ENCODE data around the gene FAM83D.

DNA sequence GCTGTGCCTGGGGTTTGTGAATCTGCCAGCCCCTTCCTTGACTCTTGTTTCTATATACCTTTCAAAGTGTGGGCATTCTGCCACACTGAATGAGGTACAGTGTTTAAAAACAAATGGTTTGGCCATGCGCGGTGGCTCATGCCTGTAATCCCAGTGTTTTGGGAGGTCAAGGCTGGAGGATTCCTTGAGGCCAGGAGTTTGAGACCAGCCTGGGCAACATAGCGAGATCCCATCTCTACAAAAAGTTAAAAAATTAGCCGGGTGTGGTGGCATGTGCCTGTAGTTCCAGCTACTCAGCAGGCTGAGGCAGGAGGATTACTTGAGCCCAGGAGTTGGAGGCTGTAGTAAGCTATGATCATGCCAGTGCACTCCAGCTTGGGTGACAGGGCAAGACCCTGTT lies 5.8 kb downstream of the FAM83D start:
- TF ChIP-seq, protein P1, sequence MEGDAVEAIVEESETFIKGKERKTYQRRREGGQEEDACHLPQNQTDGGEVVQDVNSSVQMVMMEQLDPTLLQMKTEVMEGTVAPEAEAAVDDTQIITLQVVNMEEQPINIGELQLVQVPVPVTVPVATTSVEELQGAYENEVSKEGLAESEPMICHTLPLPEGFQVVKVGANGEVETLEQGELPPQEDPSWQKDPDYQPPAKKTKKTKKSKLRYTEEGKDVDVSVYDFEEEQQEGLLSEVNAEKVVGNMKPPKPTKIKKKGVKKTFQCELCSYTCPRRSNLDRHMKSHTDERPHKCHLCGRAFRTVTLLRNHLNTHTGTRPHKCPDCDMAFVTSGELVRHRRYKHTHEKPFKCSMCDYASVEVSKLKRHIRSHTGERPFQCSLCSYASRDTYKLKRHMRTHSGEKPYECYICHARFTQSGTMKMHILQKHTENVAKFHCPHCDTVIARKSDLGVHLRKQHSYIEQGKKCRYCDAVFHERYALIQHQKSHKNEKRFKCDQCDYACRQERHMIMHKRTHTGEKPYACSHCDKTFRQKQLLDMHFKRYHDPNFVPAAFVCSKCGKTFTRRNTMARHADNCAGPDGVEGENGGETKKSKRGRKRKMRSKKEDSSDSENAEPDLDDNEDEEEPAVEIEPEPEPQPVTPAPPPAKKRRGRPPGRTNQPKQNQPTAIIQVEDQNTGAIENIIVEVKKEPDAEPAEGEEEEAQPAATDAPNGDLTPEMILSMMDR (IDR thresholded peaks at IDR 0.05): no peak
- no peak for TF ChIP-seq POLR2A (IDR thresholded peaks at IDR 0.05)
